ENCODE results near the gene CHD5.

Gene CHD5

GRCh38 chr1:6130596-6130995 is 49.5 kb downstream of the CHD5 start:
- no peak for DNase-seq (ENCODE audit: low read depth)

- no peak for DNase-seq (ENCODE audit: low read depth)
Observed at GRCh38 chr1:6130036-6130435, 50.1 kb downstream of the CHD5 start.

GRCh38 chr1:6129313-6129712 is 50.8 kb downstream of the CHD5 start:
- DNase-seq (ENCODE audit: low read depth): no peak

- DNase-seq (ENCODE audit: low read depth): no peak
Observed at GRCh38 chr1:6128276-6129081, 51.6 kb downstream of the CHD5 start.

GRCh38 chr1:6127587-6128163 is 52.4 kb downstream of the CHD5 start:
- DNase-seq (ENCODE audit: low read depth): peak; percentile 59

GRCh38 chr1:6126521-6127067 is 53.5 kb downstream of the CHD5 start:
- DNase-seq (ENCODE audit: low read depth): no peak

- no peak for DNase-seq (ENCODE audit: low read depth)
Observed at GRCh38 chr1:6126028-6126427, 54.1 kb downstream of the CHD5 start.

- no peak for DNase-seq (ENCODE audit: low read depth)
Observed at GRCh38 chr1:6125366-6125765, 54.8 kb downstream of the CHD5 start.

GRCh38 chr1:6124746-6125365 is 55.3 kb downstream of the CHD5 start:
- DNase-seq (ENCODE audit: low read depth): no peak

GRCh38 chr1:6124341-6124740 is 55.8 kb downstream of the CHD5 start:
- DNase-seq (ENCODE audit: low read depth): no peak

- no peak for DNase-seq (ENCODE audit: low read depth)
Observed at GRCh38 chr1:6123816-6124215, 56.3 kb downstream of the CHD5 start.

- no peak for DNase-seq (ENCODE audit: low read depth)
Observed at GRCh38 chr1:6123083-6123482, 57.0 kb downstream of the CHD5 start.

GRCh38 chr1:6121651-6122370 is 58.3 kb downstream of the CHD5 start:
- no peak for DNase-seq (ENCODE audit: low read depth)

- DNase-seq (ENCODE audit: low read depth): no peak
Observed at GRCh38 chr1:6121021-6121421, 59.1 kb downstream of the CHD5 start.

- DNase-seq (ENCODE audit: low read depth): no peak
Observed at GRCh38 chr1:6118415-6118814, 61.7 kb downstream of the CHD5 start.

- DNase-seq (ENCODE audit: low read depth): no peak
Observed at GRCh38 chr1:6117624-6118023, 62.5 kb downstream of the CHD5 start.

GRCh38 chr1:6117064-6117463 is 63.1 kb downstream of the CHD5 start:
- no peak for DNase-seq (ENCODE audit: low read depth)

- no peak for DNase-seq (ENCODE audit: low read depth)
Observed at GRCh38 chr1:6116137-6116536, 64.0 kb downstream of the CHD5 start.

- no peak for DNase-seq (ENCODE audit: low read depth)
Observed at GRCh38 chr1:6113745-6114144, 66.4 kb downstream of the CHD5 start.

GRCh38 chr1:6113116-6113515 is 67.0 kb downstream of the CHD5 start:
- DNase-seq (ENCODE audit: low read depth): no peak

GRCh38 chr1:6112690-6113005 is 67.5 kb downstream of the CHD5 start:
- DNase-seq (ENCODE audit: low read depth): no peak

GRCh38 chr1:6111991-6112689 is 68.0 kb downstream of the CHD5 start:
- no peak for DNase-seq (ENCODE audit: low read depth)
